Measurements from ENCODE around the gene PTGES2.

PTGES2 gene

DNA sequence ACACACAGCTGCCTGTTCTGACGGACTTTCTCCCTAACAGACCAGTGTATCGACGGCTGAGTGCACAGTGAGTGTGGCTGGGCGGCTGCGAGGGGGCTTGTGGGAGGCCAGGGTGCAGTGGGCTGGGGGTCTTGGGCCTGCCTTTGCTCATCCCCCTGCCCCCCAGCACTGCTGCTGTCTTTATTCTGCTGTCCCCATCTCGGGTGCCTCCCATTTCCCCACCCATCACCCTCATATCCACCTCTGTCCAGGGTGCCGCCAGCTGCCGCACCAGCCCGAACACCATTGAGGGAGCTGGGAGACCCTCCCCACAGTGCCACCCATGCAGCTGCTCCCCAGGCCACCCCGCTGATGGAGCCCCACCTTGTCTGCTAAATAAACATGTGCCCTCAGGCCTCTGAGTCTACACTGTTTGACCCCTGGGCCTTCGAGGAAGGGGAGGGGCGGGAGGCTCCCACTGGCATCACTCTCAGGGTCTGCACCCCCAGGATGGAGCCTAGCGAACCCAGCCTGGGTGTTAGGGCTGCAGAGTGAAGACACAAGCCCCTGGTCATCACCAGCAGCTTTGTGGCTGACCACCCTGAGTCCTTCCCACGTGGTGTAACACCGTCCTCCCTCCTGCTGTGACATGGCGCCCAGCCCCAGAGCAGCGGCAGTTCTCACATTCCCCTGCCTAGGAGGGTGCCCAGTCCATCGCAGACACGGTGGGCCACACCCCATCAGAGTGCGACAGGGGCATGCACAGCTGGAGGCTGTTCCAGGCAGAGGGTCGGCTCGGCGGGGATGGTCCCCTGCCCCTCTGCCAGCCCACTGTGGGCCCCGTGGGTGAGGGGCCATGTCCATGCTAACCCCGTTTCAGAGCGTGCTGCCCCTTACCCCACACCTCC, 25.8 kb upstream of the PTGES2 start:
- TF ChIP-seq, protein P1, sequence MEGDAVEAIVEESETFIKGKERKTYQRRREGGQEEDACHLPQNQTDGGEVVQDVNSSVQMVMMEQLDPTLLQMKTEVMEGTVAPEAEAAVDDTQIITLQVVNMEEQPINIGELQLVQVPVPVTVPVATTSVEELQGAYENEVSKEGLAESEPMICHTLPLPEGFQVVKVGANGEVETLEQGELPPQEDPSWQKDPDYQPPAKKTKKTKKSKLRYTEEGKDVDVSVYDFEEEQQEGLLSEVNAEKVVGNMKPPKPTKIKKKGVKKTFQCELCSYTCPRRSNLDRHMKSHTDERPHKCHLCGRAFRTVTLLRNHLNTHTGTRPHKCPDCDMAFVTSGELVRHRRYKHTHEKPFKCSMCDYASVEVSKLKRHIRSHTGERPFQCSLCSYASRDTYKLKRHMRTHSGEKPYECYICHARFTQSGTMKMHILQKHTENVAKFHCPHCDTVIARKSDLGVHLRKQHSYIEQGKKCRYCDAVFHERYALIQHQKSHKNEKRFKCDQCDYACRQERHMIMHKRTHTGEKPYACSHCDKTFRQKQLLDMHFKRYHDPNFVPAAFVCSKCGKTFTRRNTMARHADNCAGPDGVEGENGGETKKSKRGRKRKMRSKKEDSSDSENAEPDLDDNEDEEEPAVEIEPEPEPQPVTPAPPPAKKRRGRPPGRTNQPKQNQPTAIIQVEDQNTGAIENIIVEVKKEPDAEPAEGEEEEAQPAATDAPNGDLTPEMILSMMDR (conservative IDR thresholded peaks at IDR 0.05; ENCODE audit: control insufficient read depth, insufficient read depth, low read depth, low read length): no peak
- no peak for DNase-seq (ENCODE audit: low read depth)
- H3K4me3 ChIP-seq (ENCODE audit: control insufficient read depth, low read depth, low read length): no peak overlapping the region

DNA sequence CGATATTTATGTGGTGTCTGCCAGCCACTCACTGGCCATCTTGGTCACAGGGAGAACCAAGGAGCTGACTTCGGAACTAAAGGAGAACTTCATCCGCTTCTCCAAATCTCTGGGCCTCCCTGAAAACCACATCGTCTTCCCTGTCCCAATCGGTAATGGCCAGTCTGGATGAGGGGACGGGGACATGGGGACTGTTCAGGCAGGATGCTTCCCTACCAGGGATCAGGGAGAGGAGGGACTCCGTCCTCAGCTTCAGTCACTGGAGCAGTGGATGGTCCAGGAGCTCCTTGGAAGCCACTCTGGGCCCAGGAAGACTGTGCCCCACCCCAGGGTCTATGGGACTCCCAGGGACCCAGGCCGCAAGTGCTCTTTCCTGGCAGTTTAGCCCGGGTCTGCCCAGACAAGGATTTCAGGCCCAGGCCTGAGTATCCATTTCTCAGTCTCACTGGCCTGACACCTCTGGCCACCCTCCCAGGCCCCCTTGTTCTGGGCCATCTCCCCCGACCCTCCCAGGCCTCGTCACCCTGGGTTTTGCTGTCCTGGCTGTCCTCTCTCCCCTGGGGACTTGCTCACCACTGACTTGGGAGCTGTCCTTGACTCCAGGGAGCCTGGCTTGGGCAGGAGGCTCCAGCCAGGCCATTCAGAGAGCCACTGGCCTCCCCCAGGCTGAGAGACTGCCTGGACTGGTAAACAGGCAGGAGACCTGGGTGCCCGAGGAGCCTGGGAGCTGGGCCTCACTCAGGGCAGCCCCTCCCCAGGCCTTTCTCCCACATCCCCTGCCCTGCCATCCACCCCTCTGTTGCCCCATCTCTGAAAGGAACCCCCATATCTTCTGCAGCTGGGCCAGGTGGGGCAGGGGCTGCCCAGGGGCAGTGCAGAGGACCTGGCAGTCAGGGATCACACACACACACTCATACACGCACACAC, 24.9 kb upstream of the PTGES2 start:
- TF ChIP-seq, protein P1 (conservative IDR thresholded peaks at IDR 0.05; ENCODE audit: control insufficient read depth, insufficient read depth, low read depth, low read length): no peak
- no peak overlapping the region for H3K4me3 ChIP-seq (ENCODE audit: control insufficient read depth, low read depth, low read length)
- DNase-seq (ENCODE audit: low read depth): no peak

DNA sequence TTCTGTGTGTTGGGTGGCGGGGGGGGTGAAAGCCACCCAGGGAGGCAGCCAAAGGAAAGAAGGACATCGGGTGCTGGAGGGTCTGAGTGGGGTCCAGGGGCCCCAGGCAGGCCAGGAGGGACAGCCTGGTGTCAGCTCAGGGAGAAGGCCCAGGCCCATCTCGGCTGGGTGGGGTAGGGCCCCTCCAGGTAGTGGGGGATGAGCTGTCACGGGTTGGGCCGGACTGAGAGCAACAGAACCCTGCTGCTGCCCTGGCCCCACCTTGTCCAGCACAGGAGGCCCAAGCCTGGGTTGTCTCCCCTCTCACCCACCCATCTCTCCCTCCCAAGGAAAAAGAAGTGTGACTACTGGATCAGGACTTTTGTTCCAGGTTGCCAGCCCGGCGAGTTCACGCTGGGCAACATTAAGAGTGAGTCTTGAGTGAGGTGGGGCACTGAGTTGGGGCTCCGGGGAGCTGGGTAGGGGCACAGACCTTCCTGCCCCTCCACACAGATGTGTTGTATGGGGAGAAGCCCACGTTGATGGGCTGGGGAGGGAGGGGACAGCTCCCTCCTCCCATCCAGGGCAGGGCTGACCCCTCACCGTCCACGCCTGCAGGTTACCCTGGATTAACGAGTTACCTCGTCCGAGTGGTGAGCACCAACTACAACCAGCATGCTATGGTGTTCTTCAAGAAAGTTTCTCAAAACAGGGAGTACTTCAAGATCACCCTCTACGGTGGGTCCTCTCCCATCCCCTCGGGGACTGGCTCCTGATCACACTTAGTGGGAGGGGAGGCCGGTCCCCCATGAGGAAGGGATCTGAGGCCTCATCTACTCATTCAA, 24.0 kb upstream of the PTGES2 start:
- TF ChIP-seq, protein P1 (conservative IDR thresholded peaks at IDR 0.05; ENCODE audit: control insufficient read depth, insufficient read depth, low read depth, low read length): no peak
- no peak for DNase-seq (ENCODE audit: low read depth)
- no peak overlapping the region for H3K4me3 ChIP-seq (ENCODE audit: control insufficient read depth, low read depth, low read length)

DNA sequence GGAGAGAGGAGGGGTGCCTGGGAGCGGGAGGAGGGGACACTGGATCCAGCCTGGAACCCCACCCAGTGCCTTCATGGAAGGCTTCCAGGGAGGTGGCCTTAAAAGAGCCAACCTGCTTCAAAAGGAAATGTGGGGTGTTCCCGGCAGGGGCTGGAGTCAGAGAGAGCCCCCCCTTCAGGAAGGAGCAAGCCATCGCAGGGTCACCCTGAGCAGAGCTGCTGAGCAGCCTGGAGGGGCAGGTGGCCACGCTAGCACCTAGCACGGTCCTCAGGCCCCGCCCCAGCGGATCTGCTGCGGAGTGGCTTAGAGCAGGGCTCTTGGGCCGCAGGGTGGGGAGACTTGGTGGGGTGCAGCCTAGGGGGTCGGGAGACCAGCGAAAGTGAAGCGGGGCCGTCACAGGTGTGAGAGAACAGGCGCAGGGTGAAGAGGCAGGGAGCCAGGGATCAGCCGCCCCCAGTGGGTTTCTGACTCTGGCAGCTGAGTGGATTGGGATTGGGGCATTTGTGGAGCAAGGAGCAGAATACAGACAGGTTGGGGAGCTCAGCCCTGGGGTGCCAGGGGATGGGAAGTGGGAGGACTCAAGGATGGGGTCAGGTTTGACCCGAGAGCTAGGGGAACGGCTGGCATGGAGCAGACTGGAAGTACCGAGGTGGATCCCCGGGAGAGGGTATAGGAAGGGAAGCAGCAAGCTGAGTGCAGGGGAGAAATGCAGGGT, 23.2 kb upstream of the PTGES2 start:
- no peak overlapping the region for H3K4me3 ChIP-seq (ENCODE audit: control insufficient read depth, low read depth, low read length)
- TF ChIP-seq, protein P1 (conservative IDR thresholded peaks at IDR 0.05; ENCODE audit: control insufficient read depth, insufficient read depth, low read depth, low read length): peak; percentile 16
- DNase-seq (ENCODE audit: low read depth): no peak

DNA sequence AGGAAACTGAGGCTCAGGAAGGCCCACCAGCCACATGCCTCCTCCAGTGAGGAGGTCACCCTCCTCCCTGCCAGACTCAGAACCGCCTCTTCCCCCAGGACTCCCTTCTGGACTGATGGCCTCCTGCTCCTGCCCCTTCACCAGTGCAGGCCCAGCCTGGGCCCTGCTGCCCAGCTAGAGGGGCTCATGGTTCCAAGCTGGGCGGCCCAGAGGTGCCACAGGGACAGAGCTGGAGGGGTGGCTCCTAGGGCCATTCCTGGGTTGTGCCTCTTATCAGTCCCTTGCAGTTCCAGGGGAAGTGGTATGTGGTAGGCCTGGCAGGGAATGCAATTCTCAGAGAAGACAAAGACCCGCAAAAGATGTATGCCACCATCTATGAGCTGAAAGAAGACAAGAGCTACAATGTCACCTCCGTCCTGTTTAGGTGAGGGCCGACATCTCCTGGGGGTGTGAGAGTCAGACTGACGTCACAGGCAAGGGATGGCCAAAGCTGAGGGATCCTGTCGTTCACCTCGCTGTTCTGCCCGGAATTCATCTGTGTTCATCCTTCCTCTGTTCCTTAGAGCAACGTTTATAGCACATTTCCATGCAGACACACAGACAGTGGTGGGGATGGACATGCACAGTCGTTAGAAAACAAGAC, 22.5 kb upstream of the PTGES2 start:
- no peak overlapping the region for H3K4me3 ChIP-seq (ENCODE audit: control insufficient read depth, low read depth, low read length)
- no peak for DNase-seq (ENCODE audit: low read depth)
- TF ChIP-seq, protein P1 (conservative IDR thresholded peaks at IDR 0.05; ENCODE audit: control insufficient read depth, insufficient read depth, low read depth, low read length): no peak
